ENCODE results near the gene ANO1. TPM values are rescaled to one million over a fixed set of nuclear protein-coding genes. Genes with fewer than 3 reads are reported as not detected.

The ANO1 gene
- total and polyA plus RNA-seq, 2 of the 8 experiments (the other 6 are each of a cell fraction or from before 2014, with no cell fraction given): 4.7 to 5.0 TPM

- TF ChIP-seq, protein P1, sequence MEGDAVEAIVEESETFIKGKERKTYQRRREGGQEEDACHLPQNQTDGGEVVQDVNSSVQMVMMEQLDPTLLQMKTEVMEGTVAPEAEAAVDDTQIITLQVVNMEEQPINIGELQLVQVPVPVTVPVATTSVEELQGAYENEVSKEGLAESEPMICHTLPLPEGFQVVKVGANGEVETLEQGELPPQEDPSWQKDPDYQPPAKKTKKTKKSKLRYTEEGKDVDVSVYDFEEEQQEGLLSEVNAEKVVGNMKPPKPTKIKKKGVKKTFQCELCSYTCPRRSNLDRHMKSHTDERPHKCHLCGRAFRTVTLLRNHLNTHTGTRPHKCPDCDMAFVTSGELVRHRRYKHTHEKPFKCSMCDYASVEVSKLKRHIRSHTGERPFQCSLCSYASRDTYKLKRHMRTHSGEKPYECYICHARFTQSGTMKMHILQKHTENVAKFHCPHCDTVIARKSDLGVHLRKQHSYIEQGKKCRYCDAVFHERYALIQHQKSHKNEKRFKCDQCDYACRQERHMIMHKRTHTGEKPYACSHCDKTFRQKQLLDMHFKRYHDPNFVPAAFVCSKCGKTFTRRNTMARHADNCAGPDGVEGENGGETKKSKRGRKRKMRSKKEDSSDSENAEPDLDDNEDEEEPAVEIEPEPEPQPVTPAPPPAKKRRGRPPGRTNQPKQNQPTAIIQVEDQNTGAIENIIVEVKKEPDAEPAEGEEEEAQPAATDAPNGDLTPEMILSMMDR (IDR thresholded peaks at IDR 0.05; ENCODE audit: control extremely low read depth in 1 of 3, insufficient read depth in 1 of 3, low read depth in 1 of 3, low read length in 3 of 3): no peak
These were observed 92.6 kb downstream of the ANO1 start (continued) for GRCh38 chr11:70170596-70171210.
